ENCODE results near the gene COX6A1.

- TF ChIP-seq CTCF (IDR thresholded peaks at IDR 0.05), result no peak
- no peak for TF ChIP-seq POLR2A (IDR thresholded peaks at IDR 0.05)
Observed at GRCh38 chr12:120397824-120398540, 39.9 kb upstream of the COX6A1 start.
